COR-L47 (cell line): Measurements from ENCODE around the gene TMEM190.

Experiments used
- DNase-seq: peaks from one replicate; lab custom pipeline; 2025; lab: John Stamatoyannopoulos, UW

TMEM190 gene

GRCh38 chr19:55423225-55424005 is 46.8 kb downstream of the TMEM190 start:
- DNase-seq = no peak

GRCh38 chr19:55424518-55424917 is 47.9 kb downstream of the TMEM190 start:
- DNase-seq = no peak

GRCh38 chr19:55426042-55426441 is 49.4 kb downstream of the TMEM190 start:
- DNase-seq = no peak
